ACC112 (cell line): ENCODE measurements around the gene TTLL6.
"Not testable (repeated sequence)": the region's sequence is repeated elsewhere in the genome, so short reads cannot be mapped to it uniquely, and the experiment has no call there.

Experiments
- H2AFZ ChIP-seq: fragments of 200-600 bp; sonication (generic); one replicate; pipeline ENCODE4 v1.6.0; 2017; ENCODE audit warnings: antibody characterized with exemption, low read length; ENCODE audit not compliant: unreplicated experiment
- H3K27ac ChIP-seq: fragments of 200-600 bp; sonication (generic); 2 replicates; pipeline ENCODE4 v1.5.1; 2014; ENCODE audit warnings: low read depth, mild to moderate bottlenecking, antibody characterized with exemption, low read length, moderate library complexity
- H3K27me3 ChIP-seq: fragments of 200-600 bp; sonication (generic); 2 replicates; pipeline ENCODE4 v1.6.1; 2014; ENCODE audit warnings: mild to moderate bottlenecking, antibody characterized with exemption, low read length, moderate library complexity, mixed read lengths; ENCODE audit not compliant: insufficient read depth
- H3K36me3 ChIP-seq: fragments of 200-600 bp; sonication (generic); 2 replicates; pipeline ENCODE4 v1.6.1; 2016; ENCODE audit warnings: mild to moderate bottlenecking, antibody characterized with exemption, low read length, moderate library complexity, mixed read lengths; ENCODE audit not compliant: insufficient read depth
- H3K4me1 ChIP-seq: fragments of 200-600 bp; sonication (generic); one replicate; pipeline ENCODE4 v1.6.1; 2016; ENCODE audit warnings: low read length, mixed read lengths; ENCODE audit not compliant: insufficient read depth, unreplicated experiment, control insufficient read depth
- H3K4me3 ChIP-seq: fragments of 200-600 bp; sonication (generic); 2 replicates; pipeline ENCODE4 v1.5.1; 2014; ENCODE audit warnings: mild to moderate bottlenecking, low read depth, low read length
- H3K79me2 ChIP-seq: fragments of 200-600 bp; sonication (generic); one replicate; pipeline ENCODE4 v1.6.0; 2016; ENCODE audit warnings: low read length; ENCODE audit not compliant: control insufficient read depth, unreplicated experiment, insufficient read depth

The TTLL6 gene

GRCh38 chr17:48721009-48721402, 96.0 kb downstream of the TTLL6 start:
- Histone ChIP-seq H3K27me3 (peaks cover 98% of the 10 kb centered on the region), H3K79me2 (no peaks in the 10 kb centered on the region), H3K4me1 (no peaks in the 10 kb centered on the region), H3K36me3 (no peaks in the 10 kb centered on the region), H3K27ac (no peak overlapping the region), H2AFZ (no peak overlapping the region), H3K4me3 (no peak overlapping the region)

GRCh38 chr17:48720266-48721008, 96.6 kb downstream of the TTLL6 start:
- H3K4me1 ChIP-seq: no peaks in the 10 kb centered on the region
- no peak overlapping the region for H3K27ac ChIP-seq
- peaks cover 98% of the 10 kb centered on the region for H3K27me3 ChIP-seq
- H2AFZ ChIP-seq: no peak overlapping the region
- H3K4me3 ChIP-seq: no peak overlapping the region
- H3K79me2 ChIP-seq: no peaks in the 10 kb centered on the region
- no peaks in the 10 kb centered on the region for H3K36me3 ChIP-seq

- Histone ChIP-seq H3K4me3 (no peak overlapping the region), H3K27me3 (peaks cover 98% of the 10 kb centered on the region), H3K36me3 (no peaks in the 10 kb centered on the region), H3K27ac (no peak overlapping the region), H2AFZ (no peak overlapping the region), H3K4me1 (no peaks in the 10 kb centered on the region), H3K79me2 (no peaks in the 10 kb centered on the region)
Measured at GRCh38 chr17:48719642-48720265, 97.3 kb downstream of the TTLL6 start.

- peaks cover 98% of the 10 kb centered on the region for H3K27me3 ChIP-seq
- no peak overlapping the region for H2AFZ ChIP-seq
- H3K36me3 ChIP-seq: no peaks in the 10 kb centered on the region
- H3K79me2 ChIP-seq: no peaks in the 10 kb centered on the region
- H3K27ac ChIP-seq: no peak overlapping the region
- no peaks in the 10 kb centered on the region for H3K4me1 ChIP-seq
- no peak overlapping the region for H3K4me3 ChIP-seq
Measured at GRCh38 chr17:48718761-48719641, 98.0 kb downstream of the TTLL6 start.

- no peak overlapping the region for H3K27ac ChIP-seq
Measured at GRCh38 chr17:48718227-48718760, 98.7 kb downstream of the TTLL6 start.

GRCh38 chr17:48717367-48718226, 99.4 kb downstream of the TTLL6 start:
- peaks cover 94% of the 10 kb centered on the region for H3K27me3 ChIP-seq
- no peak overlapping the region for H3K4me3 ChIP-seq
- no peak overlapping the region for H3K27ac ChIP-seq
- no peak overlapping the region for H2AFZ ChIP-seq
- no peaks in the 10 kb centered on the region for H3K4me1 ChIP-seq
- H3K36me3 ChIP-seq: no peaks in the 10 kb centered on the region
- no peaks in the 10 kb centered on the region for H3K79me2 ChIP-seq

More at GRCh38 chr17:48718227-48718760, 98.7 kb downstream of the TTLL6 start:
- Histone ChIP-seq H3K4me1 (no peaks in the 10 kb centered on the region), H3K79me2 (no peaks in the 10 kb centered on the region), H2AFZ (no peak overlapping the region), H3K36me3 (no peaks in the 10 kb centered on the region), H3K4me3 (no peak overlapping the region), H3K27me3 (peaks cover 96% of the 10 kb centered on the region)

- not testable (repeated sequence) for H2AFZ ChIP-seq, H3K79me2 ChIP-seq, H3K4me3 ChIP-seq, H3K27ac ChIP-seq, H3K4me1 ChIP-seq, H3K36me3 ChIP-seq
- H3K27me3 ChIP-seq: peaks cover 92% of the 10 kb centered on the region
Measured at GRCh38 chr17:48716549-48716948, 100.5 kb downstream of the TTLL6 start.

GRCh38 chr17:48715496-48716399, 101.3 kb downstream of the TTLL6 start:
- Histone ChIP-seq H3K79me2 (no peaks in the 10 kb centered on the region), H3K27me3 (peaks cover 92% of the 10 kb centered on the region), H3K4me3 (no peak overlapping the region), H3K27ac (no peak overlapping the region), H2AFZ (no peak overlapping the region), H3K4me1 (no peaks in the 10 kb centered on the region), H3K36me3 (no peaks in the 10 kb centered on the region)
